HepG2 (cell line): ENCODE measurements around the gene MXI1. TPM values are rescaled to one million over a fixed set of nuclear protein-coding genes. Genes with fewer than 3 reads are reported as not detected.

Experiments used
- ATAC-seq: fragments of 200-7000 bp; cut with Tn5 transposase; 3 replicates; pipeline ENCODE4 v1.9.1; 2020; ENCODE audit warnings: mild to moderate bottlenecking, moderate library complexity
- BruUV-seq: library from RNA; stranded (reverse); fragments of 400-500 nt; replicated peaks from 2 replicates; lab custom pipeline; 2021; lab: Mats Ljungman, UMichigan
- CTCF ChIA-PET: fragments of 300-600 bp; formaldehyde crosslinking; extraction: SDS; loops from one replicate; lab custom pipeline; 2021; ENCODE audit warnings: low total read pairs, inconsistent platforms, low intra/inter-chr PET ratio; lab: Yijun Ruan, JAX
- POLR2A ChIA-PET: fragments of 350-600 bp; sonication (Branson Sonifier 250); formaldehyde crosslinking; loops from one replicate; lab custom pipeline; 2020; ENCODE audit warnings: antibody characterized with exemption, inconsistent platforms; lab: Yijun Ruan, JAX
- DNase-seq: peaks from one replicate; pipeline ENCODE4 v3.0.0-alpha.2; 2015; ENCODE audit warnings: low spot score
- FAIRE-seq: peaks from 3 replicates; lab custom pipeline; 2011; peaks lifted over from hg19 to GRCh38; lab: Jason Lieb, UNC
- H2AFZ ChIP-seq: one replicate; pipeline ENCODE4 v1.6.1; 2011; ENCODE audit warnings: low read length, inconsistent platforms
- H3K27ac ChIP-seq: fragments of 300-600 bp; 3 replicates; pipeline ENCODE4 v1.8.0; 2011; ENCODE audit warnings: mixed run types, mild to moderate bottlenecking, mixed read lengths, low read length, inconsistent platforms; ENCODE audit not compliant: insufficient read depth; ENCODE audit errors: extremely low read length
- H3K27me3 ChIP-seq, 2 experiments: fragments of 200-600 bp in 1 of 2; 2 replicates in 1 of 2; 3 replicates in 1 of 2; pipeline versions ENCODE4 v1.6.0 to v1.8.0; 2011; ENCODE audit warnings: low read length in 2 of 2, mild to moderate bottlenecking in 2 of 2, moderate library complexity in 2 of 2, inconsistent platforms in 1 of 2; ENCODE audit not compliant: insufficient read depth in 2 of 2, control insufficient read depth in 1 of 2
- H3K36me3 ChIP-seq, 2 experiments: fragments of 200-600 bp in 1 of 2; replicated peaks in 1 of 2; 2 replicates in 1 of 2; 3 replicates in 1 of 2; pipeline versions ENCODE4 v1.5.1 to v1.8.0; 2011; ENCODE audit warnings: low read length in 2 of 2, inconsistent platforms in 1 of 2; ENCODE audit not compliant: insufficient read depth in 2 of 2, control insufficient read depth in 1 of 2
- H3K4me1 ChIP-seq: 2 replicates; pipeline ENCODE4 v1.5.1; 2012; ENCODE audit warnings: low read length, inconsistent platforms; ENCODE audit not compliant: insufficient read depth
- H3K4me2 ChIP-seq: 2 replicates; pipeline ENCODE4 v1.6.0; 2011; ENCODE audit warnings: low read depth, low read length, inconsistent platforms
- H3K4me3 ChIP-seq, 3 experiments: fragments of 200-600 bp in 1 of 3; sonication (generic), shearing (Covaris generic) in 1 of 3; replicated peaks in 1 of 3; 2 replicates each; pipeline ENCODE4 v1.5.1; 2011 to 2016; ENCODE audit warnings: low read length in 3 of 3, inconsistent platforms in 2 of 3, low read depth in 2 of 3, mild to moderate bottlenecking in 2 of 3, control low read depth in 1 of 3, mixed read lengths in 1 of 3; ENCODE audit not compliant: insufficient read depth in 1 of 3
- H3K79me2 ChIP-seq: one replicate; pipeline ENCODE4 v1.6.1; 2011; ENCODE audit warnings: low read length, inconsistent platforms; ENCODE audit not compliant: insufficient read depth
- H3K9ac ChIP-seq: 2 replicates; pipeline ENCODE4 v1.6.0; 2011; ENCODE audit warnings: mild to moderate bottlenecking, low read depth, low read length, inconsistent platforms; ENCODE audit not compliant: insufficient read depth
- H3K9me3 ChIP-seq: 2 replicates; pipeline ENCODE4 v1.5.1; 2012; ENCODE audit warnings: mild to moderate bottlenecking, low read length
- H4K20me1 ChIP-seq: 2 replicates; pipeline ENCODE4 v1.6.0; 2011; ENCODE audit warnings: inconsistent platforms, mild to moderate bottlenecking, low read length, moderate library complexity; ENCODE audit not compliant: insufficient read depth
- KLF15 ChIP-seq: sonication (generic); formaldehyde crosslinking; IDR thresholded peaks from 2 replicates; pipeline ENCODE4 v1.8.1; 2023; ENCODE audit warnings: borderline replicate concordance, mild to moderate bottlenecking, inconsistent platforms, missing genetic modification reagents, mixed read lengths
- PTBP1 ChIP-seq: fragments of 200-400 bp; formaldehyde crosslinking; IDR thresholded peaks from 2 replicates; pipeline ENCODE4 v1.6.1; 2018; ENCODE audit warnings: low read length, low read depth; ENCODE audit not compliant: poor library complexity, severe bottlenecking
- ZNF251 ChIP-seq: sonication (generic); formaldehyde crosslinking; IDR thresholded peaks from 2 replicates; pipeline ENCODE4 v1.9.0; 2021; ENCODE audit warnings: mild to moderate bottlenecking, missing genetic modification reagents
- ZNF264 ChIP-seq: sonication (generic); formaldehyde crosslinking; IDR thresholded peaks from 2 replicates; pipeline ENCODE4 v1.4.0; 2020; ENCODE audit warnings: missing genetic modification reagents
- ZNF550 ChIP-seq: sonication (generic); formaldehyde crosslinking; IDR thresholded peaks from 2 replicates; pipeline ENCODE4 v1.4.0; 2020; ENCODE audit warnings: mild to moderate bottlenecking, missing genetic modification reagents, borderline replicate concordance
- ZNF607 ChIP-seq: sonication (generic); formaldehyde crosslinking; IDR thresholded peaks from 2 replicates; pipeline ENCODE4 v1.5.1; 2020; ENCODE audit warnings: missing genetic modification reagents, mild to moderate bottlenecking, borderline replicate concordance
- WGBS: methylation state at CpG from one replicate; pipeline ENCODE4 v1.1.6; 2017; ENCODE audit warnings: low lambda C conversion rate; 5-methylcytosine and 5-hydroxymethylcytosine counted together
- in situ Hi-C: cut with HindIII; loops from 2 replicates; pipeline ENCODE4 v1.10.0; 2017; ENCODE audit warnings: low pct_unique_long_range_greater_than_20kb; ENCODE audit not compliant: extremely low pct_ligation_motif_present
- intact Hi-C: fragments of 100-400 bp; cut with micrococcal nuclease; formaldehyde crosslinking; loops from one replicate; pipeline ENCODE4 v1.10.0; 2022; ENCODE audit not compliant: unreplicated experiment
- polyA plus RNA-seq, 8 experiments: library from polyadenylated mRNA; depleted of rRNA in 3 of 8; stranded (reverse) in 7 of 8; unstranded in 1 of 8; fragments of >200 nt; fragmentation: Illumina TruSeq in 4 of 8; extraction: Trizol in 4 of 8; gene quantifications; 2 replicates each; pipeline versions ENCODE4 v1.2.1 to v1.2.3, GENCODE V29; 2011 to 2016; ENCODE audit warnings: low read depth in 4 of 8, missing spikeins in 1 of 8, mixed read lengths in 1 of 8; ENCODE audit not compliant: insufficient read depth in 1 of 8
- total RNA-seq, 5 experiments: library from RNA; depleted of rRNA; stranded (reverse); fragments of >200 nt; fragmentation: Illumina TruSeq; extraction: Trizol; gene quantifications; 2 replicates each; pipeline ENCODE4 v1.2.3, GENCODE V29; 2016; ENCODE audit warnings: low read depth in 1 of 5
- TF ChIP-seq, protein P1 (sequence below), 2 experiments: fragments of 450-650 bp in 1 of 2; sonication (generic) in 1 of 2; formaldehyde crosslinking in 1 of 2; IDR thresholded peaks; 2 replicates each; pipeline versions ENCODE4 v1.6.1 to v1.8.0; 2016 to 2022; ENCODE audit warnings: antibody characterized with exemption in 1 of 2, mild to moderate bottlenecking in 1 of 2, missing genetic modification reagents in 1 of 2
- TF ChIP-seq, protein P2 (sequence below): sonication (generic); formaldehyde crosslinking; IDR thresholded peaks from 2 replicates; pipeline ENCODE4 v1.9.0; 2021; ENCODE audit warnings: missing genetic modification reagents, borderline replicate concordance

The MXI1 gene
- total and polyA plus RNA-seq, 2 of the 13 experiments (the other 11 are each of a cell fraction or from before 2014, with no cell fraction given), result 6.6 to 22.0 TPM

DNA sequence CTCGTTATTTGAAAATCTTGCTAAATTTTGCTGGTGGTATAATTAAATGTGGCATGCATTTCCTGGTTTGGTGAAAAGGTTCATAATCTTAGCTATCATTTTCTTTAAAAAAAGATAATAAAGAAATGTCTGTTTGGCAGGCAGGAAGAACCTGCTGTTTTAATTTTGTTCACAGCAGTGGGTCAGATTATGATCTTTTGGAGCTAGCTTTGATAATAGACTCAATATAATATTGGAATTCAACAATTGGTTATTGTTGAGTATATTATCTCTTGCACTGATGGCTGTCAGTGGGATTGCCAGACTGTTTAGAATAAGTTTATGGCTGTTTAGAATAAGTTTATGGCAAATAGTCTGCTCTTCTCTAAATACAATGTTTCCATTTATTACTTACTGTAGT lies 35.1 kb downstream of the MXI1 start:
- CTCF ChIA-PET, result no interaction called here
- WGBS, result 89% methylated on average over 1 of the region's 1 CpG
- peaks cover 17% of the 10 kb centered on the region for H3K4me1 ChIP-seq
- H3K4me3 ChIP-seq, result no peak overlapping the region
- POLR2A ChIA-PET, result no interaction called here
- no peak overlapping the region for H3K27ac ChIP-seq
- intact Hi-C loops, result no loop called here
- H3K9me3 ChIP-seq, result no peaks in the 10 kb centered on the region
- ATAC-seq (no peak), FAIRE-seq (no peak)
- H3K79me2 ChIP-seq, result peaks cover 12% of the 10 kb centered on the region
- H4K20me1 ChIP-seq, result peaks cover 19% of the 10 kb centered on the region; the same call in 1 of the 2 replicates
- H3K27me3 ChIP-seq, result no peaks in the 10 kb centered on the region
- TF ChIP-seq KLF15 (CRISPR knock-in tag) (no peak), ZNF264 (CRISPR knock-in tag) (no peak), ZNF550 (CRISPR knock-in tag) (no peak), PTBP1 (no peak), ZNF607 (CRISPR knock-in tag) (no peak), ZNF251 (CRISPR knock-in tag) (no peak)
- TF ChIP-seq, protein P1, sequence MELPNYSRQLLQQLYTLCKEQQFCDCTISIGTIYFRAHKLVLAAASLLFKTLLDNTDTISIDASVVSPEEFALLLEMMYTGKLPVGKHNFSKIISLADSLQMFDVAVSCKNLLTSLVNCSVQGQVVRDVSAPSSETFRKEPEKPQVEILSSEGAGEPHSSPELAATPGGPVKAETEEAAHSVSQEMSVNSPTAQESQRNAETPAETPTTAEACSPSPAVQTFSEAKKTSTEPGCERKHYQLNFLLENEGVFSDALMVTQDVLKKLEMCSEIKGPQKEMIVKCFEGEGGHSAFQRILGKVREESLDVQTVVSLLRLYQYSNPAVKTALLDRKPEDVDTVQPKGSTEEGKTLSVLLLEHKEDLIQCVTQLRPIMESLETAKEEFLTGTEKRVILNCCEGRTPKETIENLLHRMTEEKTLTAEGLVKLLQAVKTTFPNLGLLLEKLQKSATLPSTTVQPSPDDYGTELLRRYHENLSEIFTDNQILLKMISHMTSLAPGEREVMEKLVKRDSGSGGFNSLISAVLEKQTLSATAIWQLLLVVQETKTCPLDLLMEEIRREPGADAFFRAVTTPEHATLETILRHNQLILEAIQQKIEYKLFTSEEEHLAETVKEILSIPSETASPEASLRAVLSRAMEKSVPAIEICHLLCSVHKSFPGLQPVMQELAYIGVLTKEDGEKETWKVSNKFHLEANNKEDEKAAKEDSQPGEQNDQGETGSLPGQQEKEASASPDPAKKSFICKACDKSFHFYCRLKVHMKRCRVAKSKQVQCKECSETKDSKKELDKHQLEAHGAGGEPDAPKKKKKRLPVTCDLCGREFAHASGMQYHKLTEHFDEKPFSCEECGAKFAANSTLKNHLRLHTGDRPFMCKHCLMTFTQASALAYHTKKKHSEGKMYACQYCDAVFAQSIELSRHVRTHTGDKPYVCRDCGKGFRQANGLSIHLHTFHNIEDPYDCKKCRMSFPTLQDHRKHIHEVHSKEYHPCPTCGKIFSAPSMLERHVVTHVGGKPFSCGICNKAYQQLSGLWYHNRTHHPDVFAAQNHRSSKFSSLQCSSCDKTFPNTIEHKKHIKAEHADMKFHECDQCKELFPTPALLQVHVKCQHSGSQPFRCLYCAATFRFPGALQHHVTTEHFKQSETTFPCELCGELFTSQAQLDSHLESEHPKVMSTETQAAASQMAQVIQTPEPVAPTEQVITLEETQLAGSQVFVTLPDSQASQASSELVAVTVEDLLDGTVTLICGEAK (IDR thresholded peaks at IDR 0.05), result no peak
- TF ChIP-seq, protein P1 (CRISPR knock-in tag; IDR thresholded peaks at IDR 0.05), result no peak
- TF ChIP-seq, protein P2, sequence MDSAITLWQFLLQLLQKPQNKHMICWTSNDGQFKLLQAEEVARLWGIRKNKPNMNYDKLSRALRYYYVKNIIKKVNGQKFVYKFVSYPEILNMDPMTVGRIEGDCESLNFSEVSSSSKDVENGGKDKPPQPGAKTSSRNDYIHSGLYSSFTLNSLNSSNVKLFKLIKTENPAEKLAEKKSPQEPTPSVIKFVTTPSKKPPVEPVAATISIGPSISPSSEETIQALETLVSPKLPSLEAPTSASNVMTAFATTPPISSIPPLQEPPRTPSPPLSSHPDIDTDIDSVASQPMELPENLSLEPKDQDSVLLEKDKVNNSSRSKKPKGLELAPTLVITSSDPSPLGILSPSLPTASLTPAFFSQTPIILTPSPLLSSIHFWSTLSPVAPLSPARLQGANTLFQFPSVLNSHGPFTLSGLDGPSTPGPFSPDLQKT (CRISPR knock-in tag), result no peak
- TF ChIP-seq, all 625 proteins: peak for 0
- DNase-seq, result no peak
- H2AFZ ChIP-seq, result no peak overlapping the region
- in situ Hi-C loops, result no loop called here
- peaks cover 3 to 5% of the 10 kb centered on the region in 2 experiments; a peak in 4 of 5 replicates for H3K36me3 ChIP-seq
- H3K9ac ChIP-seq, result no peak overlapping the region
- BruUV-seq, result no TSS peak
- H3K4me2 ChIP-seq, result no peak overlapping the region
